ENCODE data around the gene TMEM154. TPM values are rescaled to one million over a fixed set of nuclear protein-coding genes. Genes with fewer than 3 reads are reported as not detected.

The TMEM154 gene
- total and polyA plus RNA-seq, 10 of the 15 experiments (the other 5 are each of a cell fraction or from before 2014, with no cell fraction given) = 5.1 to 41.4 (median 18.2) TPM

DNA sequence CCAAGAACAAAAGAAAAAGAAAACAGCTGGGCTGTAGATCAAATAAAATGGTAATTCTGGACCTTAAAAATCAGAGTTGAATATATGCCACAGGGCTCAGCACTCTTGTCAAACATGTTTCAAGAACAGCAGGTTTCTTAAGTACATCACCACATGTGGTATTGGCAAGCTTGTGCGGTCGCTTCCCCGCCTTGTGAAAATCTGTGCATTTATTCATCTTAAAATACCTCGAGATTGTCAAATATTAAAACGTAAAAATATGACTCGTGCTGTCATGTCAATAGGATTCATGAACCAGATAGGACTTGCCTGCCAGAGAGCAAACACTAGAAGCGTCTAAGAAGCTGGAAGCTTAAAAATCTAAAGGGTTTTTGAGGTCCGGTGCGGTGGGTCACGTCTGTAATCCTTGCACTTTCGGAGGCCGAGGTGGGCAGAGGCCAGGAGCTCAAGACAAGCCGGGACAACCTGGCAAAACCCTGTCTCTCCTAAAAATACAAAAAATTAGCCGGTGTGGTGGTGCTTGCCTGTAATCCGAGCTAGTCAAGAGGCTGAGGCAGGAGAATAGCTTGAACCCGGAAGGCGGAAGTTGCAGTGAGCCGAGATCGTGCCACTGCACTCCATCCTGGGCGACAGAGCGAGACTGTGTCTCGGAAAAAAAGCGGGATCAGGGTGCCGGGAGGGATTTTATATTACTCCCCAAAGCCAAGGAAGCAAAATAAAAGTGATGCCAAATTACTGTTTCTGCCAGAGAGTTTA, 40.2 kb upstream of the TMEM154 start:
- ChIA-PET CTCF (interaction anchor here (0.5 to 2.7 kb wide), 2 partner anchors 11 to 14 kb away, joined by 4 to 6 read pairs; no protein-coding TSS in a partner anchor), POLR2A (interaction anchor here (0.6 to 1.1 kb wide), 2 partner anchors 22 to 1711 kb away, joined by 3 read pairs; no protein-coding TSS in a partner anchor), RAD21 (ENCODE audit: unreplicated experiment) (no interaction called here), SMC1A (ENCODE audit: uncharacterized antibody, unreplicated experiment) (interaction anchor here (1.4 to 1.7 kb wide), 2 partner anchors 11 to 42 kb away, joined by 3 to 6 read pairs; no protein-coding TSS in a partner anchor)
- Histone ChIP-seq H3K79me2 (ENCODE audit: control insufficient read depth, insufficient read depth, low read length) (no peaks in the 10 kb centered on the region), H4K20me1 (ENCODE audit: control insufficient read depth, insufficient read depth) (no peaks in the 10 kb centered on the region), H2AFZ (ENCODE audit: control insufficient read depth, low read depth, low read length) (no peak overlapping the region), H3K27me3 (replicated peaks in 1 of 2; ENCODE audit: control insufficient read depth in 2 of 2, insufficient read depth in 2 of 2, low read length in 1 of 2) (0 out of 4 replicates have a peak, but pooled peaks cover 0 to 2% of the 10 kb centered on the region in 2 experiments), H3K4me2 (ENCODE audit: control insufficient read depth, insufficient read depth) (no peak overlapping the region), H3K36me3 (ENCODE audit: control insufficient read depth in 2 of 2, insufficient read depth in 2 of 2, low read length in 1 of 2) (no peaks in the 10 kb centered on the region), H3K4me3 (no peak overlapping the region), H3K9ac (ENCODE audit: control insufficient read depth, insufficient read depth, low read length) (no peak overlapping the region), H3K4me1 (ENCODE audit: control insufficient read depth, insufficient read depth, low read length) (no peaks in the 10 kb centered on the region), H3K27ac (ENCODE audit: control insufficient read depth, insufficient read depth) (no peak overlapping the region), H3K9me3 (replicated peaks; ENCODE audit: control insufficient read depth, insufficient read depth, low read length) (peaks cover 2% of the 10 kb centered on the region; the same call in 1 of the 3 replicates)
- TF ChIP-seq SREBF2 (IDR thresholded peaks at IDR 0.05; ENCODE audit: low read length) (no peak), NR2C2 (IDR thresholded peaks at IDR 0.05; ENCODE audit: borderline replicate concordance, control insufficient read depth, insufficient read length, low read depth) (no peak), ZZZ3 (IDR thresholded peaks at IDR 0.05; ENCODE audit: control insufficient read depth, insufficient read length, low read depth) (no peak), ELK1 (IDR thresholded peaks at IDR 0.05; ENCODE audit: low read depth, low read length) (no peak), SKIL (IDR thresholded peaks at IDR 0.05; ENCODE audit: low read depth, poor library complexity, severe bottlenecking) (no peak), ZNF217 (IDR thresholded peaks at IDR 0.05) (no peak), ZNF384 (IDR thresholded peaks at IDR 0.05; ENCODE audit: borderline replicate concordance, low read depth, low read length) (no peak), TCF3 (IDR thresholded peaks at IDR 0.05; ENCODE audit: borderline replicate concordance, insufficient read depth, low read depth, low read length) (no peak), MEF2B (IDR thresholded peaks at IDR 0.05; ENCODE audit: partially characterized antibody, poor library complexity, severe bottlenecking) (no peak), ZNF592 (IDR thresholded peaks at IDR 0.05) (no peak)
- TF ChIP-seq, protein P1, sequence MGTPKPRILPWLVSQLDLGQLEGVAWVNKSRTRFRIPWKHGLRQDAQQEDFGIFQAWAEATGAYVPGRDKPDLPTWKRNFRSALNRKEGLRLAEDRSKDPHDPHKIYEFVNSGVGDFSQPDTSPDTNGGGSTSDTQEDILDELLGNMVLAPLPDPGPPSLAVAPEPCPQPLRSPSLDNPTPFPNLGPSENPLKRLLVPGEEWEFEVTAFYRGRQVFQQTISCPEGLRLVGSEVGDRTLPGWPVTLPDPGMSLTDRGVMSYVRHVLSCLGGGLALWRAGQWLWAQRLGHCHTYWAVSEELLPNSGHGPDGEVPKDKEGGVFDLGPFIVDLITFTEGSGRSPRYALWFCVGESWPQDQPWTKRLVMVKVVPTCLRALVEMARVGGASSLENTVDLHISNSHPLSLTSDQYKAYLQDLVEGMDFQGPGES (IDR thresholded peaks at IDR 0.05) = no peak
- DNase-seq (ENCODE audit: low read depth, low spot score) (no peak), ATAC-seq (no peak), FAIRE-seq (no peak)
- BruUV-seq (replicated peaks) = no TSS peak
- in situ Hi-C loops (cut with MboI) = no loop called here
- intact Hi-C loops (cut with micrococcal nuclease; ENCODE audit: unreplicated experiment) = no loop called here
- 76% methylated on average over 24 of the region's 24 CpGs for WGBS (ENCODE audit: insufficient coverage, insufficient replicate concordance, low lambda C conversion rate, missing lambda C conversion rate)
